ENCODE results near the gene ICA1L. TPM values are rescaled to one million over a fixed set of nuclear protein-coding genes. Genes with fewer than 3 reads are reported as not detected.

The ICA1L gene
- total RNA-seq, 1 experiment from 2014 or later: 0.88 TPM

GRCh38 chr2:202743613-202744012 lies 128.0 kb downstream of the ICA1L start:
- DNase-seq (ENCODE audit: low read depth): no peak

GRCh38 chr2:202736826-202737225 lies 134.7 kb downstream of the ICA1L start:
- no peak for DNase-seq (ENCODE audit: low read depth)

GRCh38 chr2:202726070-202726469 lies 145.5 kb downstream of the ICA1L start:
- DNase-seq (ENCODE audit: low read depth): no peak

GRCh38 chr2:202723746-202724145 lies 147.8 kb downstream of the ICA1L start:
- DNase-seq (ENCODE audit: low read depth): no peak

Other genes with a start within 250 kb of the ICA1L start
- gene FAM117B, start 236.8 kb downstream of the ICA1L start, total RNA-seq (2014; rRNA removed; shearing (Covaris generic)): 0.90 and 1.2 TPM in 2 replicates
- 103 and 109 TPM in 2 replicates for gene WDR12, start 39.9 kb upstream of the ICA1L start, total RNA-seq (2014; rRNA removed; shearing (Covaris generic))
- 1.6 and 2.6 TPM in 2 replicates for gene CARF, start 40.5 kb upstream of the ICA1L start, total RNA-seq (2014; rRNA removed; shearing (Covaris generic))
- 4.5 and 4.7 TPM in 2 replicates for gene NBEAL1, start 143.1 kb upstream of the ICA1L start, total RNA-seq (2014; rRNA removed; shearing (Covaris generic))